Measurements from ENCODE around the gene ZNF469.

GRCh38 chr16:88361775-88362174, 21.0 kb upstream of the ZNF469 start:
- TF ChIP-seq CTCF (IDR thresholded peaks at IDR 0.05 in 4 of 5, conservative IDR thresholded peaks at IDR 0.05 in 1 of 5) (no peak), POLR2A (IDR thresholded peaks at IDR 0.05) (no peak)
